Fibroblast of skin of left quadriceps (primary cell): ENCODE data around the gene USP3.

Source experiments
- DNase-seq, 2 experiments: peaks; one replicate each; pipeline ENCODE4 v3.0.0-alpha.2; 2013; ENCODE audit warnings: low read depth in 2 of 2

USP3 gene

DNA sequence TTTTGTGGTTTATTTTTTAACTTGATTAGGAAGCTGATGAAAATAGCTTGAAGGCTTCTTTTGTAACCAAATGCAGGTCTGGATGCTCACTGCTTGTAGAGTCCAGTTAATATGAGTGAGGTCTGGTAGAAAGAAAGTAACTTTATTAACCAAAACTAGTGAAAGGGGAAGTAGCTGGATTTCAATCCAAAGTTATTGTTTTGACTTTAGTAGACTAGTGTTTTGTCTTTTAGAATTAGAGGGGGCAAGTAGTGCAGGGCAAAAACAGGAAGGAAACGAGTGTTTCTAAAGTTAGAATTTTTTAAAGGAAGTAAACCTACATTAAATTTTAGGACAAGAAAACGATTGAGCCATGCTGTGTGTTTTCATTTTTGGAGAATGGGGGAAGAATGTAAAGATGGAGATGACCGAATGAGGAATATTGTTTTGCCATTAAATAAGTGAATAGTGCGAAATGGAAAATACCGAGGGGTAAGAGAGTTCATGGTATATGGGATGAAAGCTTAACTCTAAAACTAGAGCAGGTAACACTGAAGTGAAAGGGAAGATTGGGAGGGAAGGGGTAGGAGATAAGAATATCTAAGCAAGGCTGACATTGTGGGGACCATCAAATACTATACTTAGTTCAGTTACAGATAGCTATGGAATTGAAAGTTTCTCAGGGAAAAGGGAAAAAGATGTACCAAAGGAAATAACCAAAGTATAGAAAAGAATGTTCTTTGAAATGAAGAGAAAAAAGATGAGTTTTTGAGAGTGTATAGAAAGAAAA lies 40.0 kb downstream of the USP3 start:
- no peak for DNase-seq

DNA sequence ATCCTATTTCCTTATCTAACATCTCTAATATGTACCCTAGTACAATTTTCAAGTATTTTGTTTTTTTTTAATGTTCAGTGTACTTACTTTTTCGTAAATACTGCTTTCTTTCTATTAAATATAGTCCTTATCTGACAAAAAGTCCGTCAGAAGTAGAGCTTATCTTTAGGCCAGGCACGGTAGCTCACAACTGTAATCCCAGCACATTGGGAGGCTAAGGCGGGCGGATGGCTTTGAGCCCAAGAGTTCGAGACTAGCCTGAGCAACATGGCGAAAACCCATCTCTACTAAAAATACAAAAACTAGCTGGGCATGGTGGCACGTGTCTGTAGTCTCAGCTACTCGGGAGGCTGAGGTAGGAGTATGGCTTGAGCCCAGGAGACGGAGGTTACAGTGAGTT lies 41.1 kb downstream of the USP3 start:
- DNase-seq, result no peak

DNA sequence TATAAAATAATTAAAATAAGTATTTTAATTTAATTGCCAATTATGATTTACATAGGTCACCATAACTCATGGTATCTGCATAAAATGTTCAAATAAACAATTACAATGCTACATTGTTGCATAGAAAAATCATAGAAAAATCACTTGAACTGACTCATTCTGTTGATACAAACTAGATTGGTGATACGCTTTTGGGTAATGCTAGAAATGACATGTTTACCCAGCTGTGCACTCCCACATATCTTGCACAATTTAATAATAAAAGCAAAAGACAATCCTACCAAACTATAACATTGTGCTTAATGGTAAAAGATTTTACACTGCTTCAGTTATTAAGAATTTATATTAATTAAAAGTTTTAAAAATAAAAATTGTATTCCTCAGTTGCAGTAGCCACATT lies 47.0 kb downstream of the USP3 start:
- no peak for DNase-seq

- DNase-seq, result peak; percentile 92 to 94
Measured at GRCh38 chr15:63553388-63553791, 49.0 kb downstream of the USP3 start.

DNA sequence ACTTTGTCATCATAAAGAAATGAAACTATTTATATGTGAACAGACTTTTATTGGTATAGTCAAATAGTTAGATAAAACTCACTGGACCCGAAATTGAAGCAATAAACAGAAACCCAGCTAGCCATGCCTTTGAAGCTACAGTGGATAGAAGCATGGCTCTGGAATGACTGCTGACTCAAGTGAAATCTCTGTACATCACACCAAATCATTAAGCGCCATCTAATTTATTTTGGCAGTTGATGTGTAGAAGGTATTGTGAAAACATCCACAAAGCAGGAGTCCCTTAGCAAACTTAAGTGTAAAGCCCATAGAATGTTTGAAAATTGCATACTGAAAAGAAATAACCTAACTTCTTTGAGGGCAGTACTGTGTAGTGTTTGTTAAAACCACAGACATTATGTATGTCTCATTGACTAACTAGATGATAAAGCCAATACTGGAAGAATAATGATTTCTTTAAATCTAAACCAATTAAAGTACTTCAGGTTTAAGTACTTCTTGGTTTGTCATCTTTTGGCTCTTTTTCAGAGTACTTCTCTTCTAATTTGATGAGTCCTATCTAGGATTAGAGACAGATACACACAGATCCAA lies 50.0 kb downstream of the USP3 start:
- DNase-seq, result no peak

GRCh38 chr15:63555507-63555906 lies 51.1 kb downstream of the USP3 start:
- no peak for DNase-seq

- no peak for DNase-seq
Measured at GRCh38 chr15:63556246-63556645, 51.9 kb downstream of the USP3 start.

DNA sequence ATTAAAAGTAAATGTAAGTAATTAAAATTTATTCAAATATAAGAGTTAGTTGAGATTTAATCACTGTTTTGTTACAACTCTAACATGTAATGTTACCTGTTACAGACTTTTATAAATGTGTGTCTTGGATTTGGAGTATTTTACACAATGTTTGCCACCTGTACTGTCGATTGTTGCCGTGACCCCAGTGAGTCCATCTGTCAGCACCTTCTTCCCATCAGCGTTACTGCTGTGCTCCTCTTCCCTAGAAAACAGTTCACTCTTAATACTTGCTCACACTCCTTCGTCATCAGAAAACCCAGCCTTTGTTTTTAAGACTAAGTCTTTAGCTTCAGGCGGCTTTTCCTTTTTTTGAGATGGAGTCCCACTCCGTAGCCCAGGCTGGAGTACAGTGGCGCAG lies 52.3 kb downstream of the USP3 start:
- no peak for DNase-seq

- DNase-seq, result no peak
Measured at GRCh38 chr15:63559753-63560152, 55.4 kb downstream of the USP3 start.

GRCh38 chr15:63560741-63561448 lies 56.5 kb downstream of the USP3 start:
- DNase-seq, result no peak

- no peak for DNase-seq
Measured at GRCh38 chr15:63564093-63564492, 59.7 kb downstream of the USP3 start.

GRCh38 chr15:63565536-63566186 lies 61.3 kb downstream of the USP3 start:
- DNase-seq, result no peak

DNA sequence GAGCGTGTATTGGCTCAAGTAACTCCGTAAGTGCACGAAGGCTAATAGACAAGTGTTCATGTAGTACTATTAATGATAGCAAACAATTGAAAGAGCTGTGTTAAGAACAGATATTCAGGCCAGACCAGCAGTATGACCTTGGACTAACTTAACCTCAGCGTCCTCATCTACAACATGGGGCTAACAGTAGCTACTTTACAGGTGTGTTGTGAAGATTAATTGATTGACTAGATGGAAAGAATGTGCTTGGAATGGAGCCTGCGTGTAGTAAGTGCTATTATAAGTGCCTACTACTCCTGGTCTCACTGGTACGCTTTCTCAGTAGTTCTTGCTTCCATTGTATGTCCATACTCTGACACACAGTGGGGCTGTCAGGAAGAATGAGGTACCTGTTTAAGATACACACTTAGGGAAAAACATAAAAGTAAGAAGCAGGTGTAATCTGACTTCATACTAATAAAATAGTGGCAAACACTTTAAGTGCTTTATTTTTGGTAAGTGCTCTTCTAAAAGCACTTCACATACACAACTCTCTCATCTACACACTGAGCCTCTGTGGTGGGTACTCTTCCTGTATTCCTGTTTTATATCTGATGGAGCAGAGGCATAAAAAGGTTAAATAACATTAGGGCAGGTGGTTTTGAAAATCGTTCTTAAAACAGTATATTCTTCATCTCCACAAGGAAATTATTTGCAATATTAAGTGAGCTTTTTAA lies 68.5 kb downstream of the USP3 start:
- no peak for DNase-seq

GRCh38 chr15:63573533-63573932 lies 69.1 kb downstream of the USP3 start:
- no peak for DNase-seq

DNA sequence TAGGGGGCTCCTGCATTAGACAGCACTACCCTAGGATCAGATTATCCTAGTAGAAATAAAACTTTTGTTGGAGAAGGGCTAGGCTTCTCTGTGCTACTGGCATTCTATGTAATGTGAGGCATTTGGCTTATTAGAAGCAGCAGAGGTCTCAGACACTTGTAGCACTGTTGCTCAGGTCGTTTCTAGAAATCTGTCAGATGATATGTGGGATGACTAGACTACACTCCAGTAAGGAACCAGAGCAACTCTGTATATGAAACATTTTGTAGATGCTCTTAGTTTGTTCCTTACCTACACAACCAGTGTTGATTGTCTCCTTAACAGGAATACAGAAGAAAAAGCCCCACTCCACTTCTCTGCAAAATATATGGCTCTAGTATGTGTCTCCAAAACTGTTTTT lies 70.9 kb downstream of the USP3 start:
- no peak for DNase-seq

DNA sequence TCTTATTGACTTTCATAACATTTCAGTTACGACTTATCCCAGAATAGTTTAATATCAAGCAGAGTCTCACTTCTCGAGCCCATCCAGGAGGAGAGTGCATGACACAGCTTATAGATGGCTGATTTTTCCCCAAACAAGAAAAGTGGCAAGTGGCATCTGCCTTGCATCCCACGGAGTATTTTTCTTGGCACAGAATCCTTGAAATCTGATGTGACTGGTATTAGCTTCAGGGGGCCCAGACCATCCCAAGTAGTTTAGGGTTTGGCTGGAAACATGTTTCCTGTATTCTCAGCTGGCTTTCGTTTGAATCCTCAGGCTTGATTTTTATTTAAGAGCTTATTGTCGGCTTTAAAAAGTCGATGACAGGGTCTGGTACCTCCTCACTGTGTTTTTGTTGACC lies 72.0 kb downstream of the USP3 start:
- DNase-seq, result no peak

GRCh38 chr15:63582179-63582578 lies 77.8 kb downstream of the USP3 start:
- DNase-seq, result no peak

GRCh38 chr15:63582718-63583426 lies 78.5 kb downstream of the USP3 start:
- DNase-seq, result peak; percentile 51 to 58

- DNase-seq, result no peak
Measured at GRCh38 chr15:63586790-63587189, 82.4 kb downstream of the USP3 start.

DNA sequence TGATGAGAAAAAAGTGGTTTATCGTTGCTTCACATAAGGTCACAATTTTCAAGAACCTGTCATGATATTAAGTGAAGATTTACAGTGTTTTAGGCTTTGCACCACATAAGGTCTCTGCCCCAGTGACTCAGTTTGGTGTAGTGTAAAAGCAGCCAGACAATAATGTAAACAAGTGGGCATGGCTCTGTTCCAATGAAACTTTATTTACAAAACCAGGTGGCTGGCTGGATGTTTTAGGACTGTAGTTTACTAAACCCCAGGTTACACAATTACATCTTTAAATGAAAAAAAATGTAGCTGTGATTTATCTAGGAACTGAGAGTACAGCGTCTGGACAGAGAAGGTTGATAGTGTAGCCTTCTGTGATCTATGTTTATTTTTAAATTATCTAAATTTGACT lies 83.1 kb downstream of the USP3 start:
- DNase-seq, result no peak

DNA sequence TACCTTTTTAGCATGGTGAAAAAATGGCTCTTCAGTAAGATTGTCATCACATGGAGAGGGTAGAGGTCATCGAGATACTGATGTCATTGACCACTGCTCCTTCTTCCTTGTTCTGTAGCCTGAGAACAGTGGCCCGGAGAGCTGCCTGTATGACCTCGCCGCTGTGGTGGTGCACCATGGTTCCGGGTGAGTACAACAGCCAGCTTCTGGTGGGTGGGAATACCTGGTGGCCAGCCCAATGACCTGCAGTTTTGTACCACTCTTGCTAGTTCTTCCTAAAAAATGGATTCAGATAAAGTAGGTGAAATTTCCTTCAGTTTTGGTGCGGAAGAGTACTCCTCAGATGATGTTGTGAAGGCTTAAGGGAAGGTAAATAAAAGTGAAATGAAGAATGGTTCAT lies 84.4 kb downstream of the USP3 start:
- DNase-seq, result no peak
